RWPE2 (cell line): ENCODE measurements around the gene ELP6.
A peak's percentile ranks its signal among the peaks of the same experiment; 100 is the strongest.

Experiments used
- ATAC-seq: fragments of 200-7000 bp; cut with Tn5 transposase; 3 replicates; pipeline ENCODE4 v1.9.1; 2021; ENCODE audit warnings: low read depth
- DNase-seq: peaks from one replicate; pipeline ENCODE4 v3.0.0-alpha.2; 2020; ENCODE audit warnings: low spot score
- H3K27ac ChIP-seq: fragments of 450-650 bp; 2 replicates; pipeline ENCODE4 v1.5.1; 2017; ENCODE audit warnings: mild to moderate bottlenecking; ENCODE audit not compliant: poor library complexity, severe bottlenecking
- H3K27me3 ChIP-seq: fragments of 250-450 bp; sonication (Bioruptor Pico); 2 replicates; pipeline ENCODE4 v1.5.1; 2021; ENCODE audit warnings: mild to moderate bottlenecking, moderate library complexity; ENCODE audit not compliant: insufficient read depth, poor library complexity, severe bottlenecking
- H3K36me3 ChIP-seq: fragments of 250-450 bp; sonication (Bioruptor Pico); 2 replicates; pipeline ENCODE4 v1.5.1; 2020; ENCODE audit warnings: low read depth, mild to moderate bottlenecking, moderate library complexity
- H3K4me1 ChIP-seq: fragments of 250-450 bp; sonication (Bioruptor Pico); 2 replicates; pipeline ENCODE4 v1.5.1; 2021; ENCODE audit warnings: mild to moderate bottlenecking, moderate library complexity; ENCODE audit not compliant: insufficient read depth, poor library complexity, severe bottlenecking
- H3K4me3 ChIP-seq: fragments of 250-450 bp; sonication (Bioruptor Pico); 2 replicates; pipeline ENCODE4 v1.5.1; 2021; ENCODE audit warnings: mild to moderate bottlenecking, moderate library complexity; ENCODE audit not compliant: severe bottlenecking
- H3K9me3 ChIP-seq: fragments of 250-450 bp; sonication (Bioruptor Pico); 2 replicates; pipeline ENCODE4 v1.5.1; 2021; ENCODE audit warnings: mild to moderate bottlenecking, moderate library complexity; ENCODE audit not compliant: severe bottlenecking
- CTCF ChIP-seq: fragments of 450-650 bp; IDR thresholded peaks from one replicate; pipeline ENCODE4 v1.5.1; 2017; ENCODE audit warnings: mild to moderate bottlenecking, moderate library complexity; ENCODE audit not compliant: poor library complexity, severe bottlenecking

The ELP6 gene

GRCh38 chr3:47476644-47477199, 36.8 kb downstream of the ELP6 start:
- H3K4me1 ChIP-seq: peaks cover 3% of the 10 kb centered on the region
- DNase-seq (no peak), ATAC-seq (no peak)
- H3K27ac ChIP-seq: no peak overlapping the region
- no peak for TF ChIP-seq CTCF
- no peaks in the 10 kb centered on the region; the same call in 1 of the 2 replicates for H3K36me3 ChIP-seq
- H3K4me3 ChIP-seq: peak overlapping the region; percentile 74
- no peaks in the 10 kb centered on the region for H3K9me3 ChIP-seq
- H3K27me3 ChIP-seq: no peaks in the 10 kb centered on the region

DNA sequence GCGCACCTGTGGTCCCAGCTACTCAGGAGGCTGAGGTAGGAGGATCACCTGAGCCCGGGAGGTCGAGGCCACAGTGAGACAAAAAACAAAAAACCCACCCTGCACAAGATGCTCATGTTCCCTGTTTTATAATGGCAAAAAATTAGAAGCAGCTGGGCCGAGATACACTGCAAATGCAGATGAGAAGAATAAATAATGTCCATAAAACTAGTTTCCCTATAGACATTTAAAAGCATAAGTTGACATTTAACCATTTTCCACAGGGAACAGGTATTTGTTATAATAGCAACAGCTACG, 37.2 kb downstream of the ELP6 start:
- no peak for ATAC-seq
- DNase-seq: no peak
- no peak for TF ChIP-seq CTCF
- Histone ChIP-seq H3K27me3 (no peaks in the 10 kb centered on the region), H3K9me3 (no peaks in the 10 kb centered on the region), H3K27ac (peak overlapping the region; percentile 44), H3K4me1 (peaks cover 3% of the 10 kb centered on the region), H3K4me3 (peak overlapping the region; percentile 74), H3K36me3 (no peaks in the 10 kb centered on the region; the same call in 1 of the 2 replicates)

GRCh38 chr3:47475570-47476329, 37.8 kb downstream of the ELP6 start, which contains the start of gene SCAP:
Gene SCAP (minus strand): TSS chr3:47475941. CDS start chr3:47442993, 32,948 bp downstream.
- H3K4me1 ChIP-seq: peaks cover 3% of the 10 kb centered on the region
- peak within 1 kb of the TSS; percentile 74 for H3K4me3 ChIP-seq
- DNase-seq (peak; percentile 93), ATAC-seq (peak; percentile 83)
- no peaks in the 10 kb centered on the region for H3K9me3 ChIP-seq
- TF ChIP-seq CTCF: peak; percentile 97
- peak within 1 kb of the TSS; percentile 44 for H3K27ac ChIP-seq
- H3K36me3 ChIP-seq: no peaks in the 10 kb centered on the region; the same call in 1 of the 2 replicates
- no peaks in the 10 kb centered on the region for H3K27me3 ChIP-seq

- DNase-seq (no peak), ATAC-seq (peak; percentile 11)
- peaks cover 3% of the 10 kb centered on the region for H3K4me1 ChIP-seq
- no peaks in the 10 kb centered on the region for H3K27me3 ChIP-seq
- no peaks in the 10 kb centered on the region; the same call in 1 of the 2 replicates for H3K36me3 ChIP-seq
- H3K27ac ChIP-seq: peak overlapping the region; percentile 44
- peak overlapping the region; percentile 74 for H3K4me3 ChIP-seq
- no peaks in the 10 kb centered on the region for H3K9me3 ChIP-seq
- TF ChIP-seq CTCF: no peak
These were observed 38.4 kb downstream of the ELP6 start for GRCh38 chr3:47475029-47475569.
